Caki2 (cell line): ENCODE results near the gene HMGN1. TPM values are rescaled to one million over a fixed set of nuclear protein-coding genes. Genes with fewer than 3 reads are reported as not detected.

Source experiments
- DNase-seq: peaks from one replicate; pipeline ENCODE4 v3.0.0-alpha.2; 2015; ENCODE audit warnings: low read depth
- in situ Hi-C: cut with HindIII; loops from 2 replicates; pipeline ENCODE4 v1.10.0; 2016; ENCODE audit warnings: low sequenced_read_pairs, low pct_unique_long_range_greater_than_20kb, mixed read lengths
- total RNA-seq: library from RNA; depleted of rRNA; stranded (reverse); fragments of >200 nt; shearing (Covaris generic); gene quantifications from 2 replicates; pipeline ENCODE4 v1.2.3, GENCODE V29; 2014; ENCODE audit warnings: low replicate concordance

HMGN1 gene
- total RNA-seq, 1 experiment from 2014 or later: 412 TPM

DNA sequence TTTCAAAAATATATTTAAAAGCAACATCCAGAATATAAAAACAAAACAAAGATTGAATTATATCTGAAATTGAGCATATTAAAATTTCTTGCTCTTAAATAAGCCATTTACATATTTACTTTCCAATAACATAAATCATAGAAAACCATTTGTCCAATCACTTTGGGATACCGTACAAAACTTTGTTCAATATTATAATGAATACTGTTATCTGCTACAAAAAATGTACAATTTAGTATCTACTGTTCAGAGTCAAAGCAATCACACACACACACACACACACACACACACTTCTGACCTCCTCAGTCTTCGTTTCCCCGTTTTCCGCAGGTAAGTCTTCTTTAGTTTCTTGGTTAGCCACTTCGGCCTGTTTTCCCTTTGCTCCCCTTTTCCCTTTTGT is 4.0 kb downstream of the HMGN1 start:
- DNase-seq: no peak
- in situ Hi-C loops: no loop called here

- in situ Hi-C loops: no loop called here
- DNase-seq: no peak
Measured at GRCh38 chr21:39341249-39341923, 7.5 kb downstream of the HMGN1 start.

GRCh38 chr21:39340687-39341086 is 8.2 kb downstream of the HMGN1 start:
- in situ Hi-C loops: no loop called here
- DNase-seq: no peak

GRCh38 chr21:39339231-39339630 is 9.7 kb downstream of the HMGN1 start:
- in situ Hi-C loops: no loop called here

GRCh38 chr21:39336457-39337008 is 12.4 kb downstream of the HMGN1 start:
- no peak for DNase-seq
- in situ Hi-C loops: no loop called here

More at GRCh38 chr21:39339231-39339630, 9.7 kb downstream of the HMGN1 start:
- DNase-seq: no peak

- no peak for DNase-seq
- in situ Hi-C loops: no loop called here
Measured at GRCh38 chr21:39334611-39335010, 14.3 kb downstream of the HMGN1 start.

DNA sequence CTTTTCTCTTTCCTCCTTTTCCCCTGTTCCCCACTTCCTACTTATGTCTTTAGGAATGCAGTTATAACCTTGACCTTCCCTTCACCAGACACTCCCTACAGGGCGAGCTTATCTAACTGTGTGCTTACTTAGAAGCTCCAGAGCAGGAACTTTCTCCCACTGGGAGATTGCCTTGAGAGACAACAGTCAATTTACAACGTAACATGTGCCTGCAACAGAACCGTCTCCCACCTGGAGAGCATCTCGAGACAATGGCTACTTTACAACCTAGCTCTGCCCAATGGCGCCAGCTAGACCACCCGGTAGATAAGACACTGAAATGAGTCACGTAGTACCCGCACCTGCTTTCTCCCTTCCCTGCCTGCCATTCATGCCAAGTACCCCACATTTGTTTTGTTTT is 16.7 kb downstream of the HMGN1 start:
- DNase-seq: no peak
- in situ Hi-C loops: no loop called here

DNA sequence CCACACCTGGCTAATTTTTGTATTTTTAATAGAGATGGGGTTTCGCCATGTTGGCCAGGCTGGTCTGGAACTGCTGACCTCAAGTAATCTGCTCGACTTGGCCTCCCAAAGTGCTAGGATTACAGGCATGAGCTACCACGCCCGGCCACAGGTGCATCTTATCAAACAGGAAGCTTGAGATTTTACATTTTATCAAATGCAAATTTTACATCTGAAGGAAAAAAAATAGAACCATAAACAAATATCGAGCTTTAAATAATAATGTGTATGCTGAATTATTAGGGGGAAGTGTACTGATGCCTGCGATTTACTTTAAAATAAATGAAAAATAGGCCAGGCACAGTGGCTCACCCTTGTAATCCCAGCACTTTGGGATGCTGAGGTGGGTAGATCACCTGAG is 18.9 kb downstream of the HMGN1 start:
- in situ Hi-C loops: no loop called here
- DNase-seq: no peak

- in situ Hi-C loops: no loop called here
- no peak for DNase-seq
Measured at GRCh38 chr21:39327727-39328126, 21.2 kb downstream of the HMGN1 start.

DNA sequence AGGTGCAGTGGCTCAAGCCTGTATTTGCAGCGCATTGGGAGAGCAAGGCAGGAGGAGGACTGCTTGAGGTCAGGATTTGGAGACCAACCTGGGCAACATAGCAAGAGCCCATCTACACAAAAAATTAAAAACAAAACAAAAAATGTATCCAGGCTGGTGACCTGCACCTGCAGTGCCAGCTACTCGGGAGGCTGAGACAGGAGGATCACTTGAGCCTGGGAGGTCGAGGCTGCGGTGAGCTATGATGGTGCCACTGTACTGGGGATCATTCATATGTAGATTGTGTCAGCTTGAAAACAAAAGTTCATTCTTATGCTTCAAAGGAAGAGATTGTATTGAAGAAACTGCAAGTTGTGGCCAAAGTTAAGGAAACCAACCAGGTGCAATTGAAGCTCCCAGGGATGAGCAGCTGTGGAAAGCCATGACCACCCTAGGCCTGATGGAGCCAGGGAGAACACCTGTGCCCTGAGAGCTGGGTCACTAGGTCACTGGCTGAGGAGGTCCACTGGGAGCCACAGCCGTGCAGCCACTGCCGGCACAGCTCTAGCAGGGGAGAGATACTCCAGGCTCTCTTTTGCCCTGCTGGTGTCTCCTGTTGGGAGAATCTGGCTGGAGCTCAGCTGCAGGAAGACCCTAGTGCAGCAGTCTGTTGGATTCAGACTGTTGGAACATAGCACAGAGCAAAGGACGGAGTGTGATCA is 22.1 kb downstream of the HMGN1 start:
- in situ Hi-C loops: no loop called here
- DNase-seq: no peak

DNA sequence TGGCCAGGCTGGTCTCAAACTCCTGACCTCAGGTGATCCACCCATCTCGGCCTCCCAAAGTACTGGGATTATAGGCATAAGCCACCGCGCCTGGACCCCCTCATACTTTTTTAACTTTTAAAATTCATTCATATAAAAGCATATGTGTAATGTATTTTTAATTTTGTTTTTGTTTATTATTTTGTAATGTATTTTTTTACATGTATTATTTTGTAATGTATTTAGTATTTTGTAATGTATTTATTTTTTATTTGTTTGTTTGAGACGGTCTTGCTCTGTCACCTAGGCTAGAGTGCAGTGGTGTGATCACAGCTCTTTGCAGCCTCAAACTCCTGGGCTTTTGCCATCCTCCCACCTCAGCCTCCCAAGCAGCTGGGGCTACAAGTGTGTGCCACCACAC is 23.4 kb downstream of the HMGN1 start:
- in situ Hi-C loops: no loop called here

GRCh38 chr21:39321424-39321823 is 27.5 kb downstream of the HMGN1 start:
- DNase-seq: no peak
- in situ Hi-C loops: no loop called here

More for the DNA sequence above, 23.4 kb downstream of the HMGN1 start:
- no peak for DNase-seq

DNA sequence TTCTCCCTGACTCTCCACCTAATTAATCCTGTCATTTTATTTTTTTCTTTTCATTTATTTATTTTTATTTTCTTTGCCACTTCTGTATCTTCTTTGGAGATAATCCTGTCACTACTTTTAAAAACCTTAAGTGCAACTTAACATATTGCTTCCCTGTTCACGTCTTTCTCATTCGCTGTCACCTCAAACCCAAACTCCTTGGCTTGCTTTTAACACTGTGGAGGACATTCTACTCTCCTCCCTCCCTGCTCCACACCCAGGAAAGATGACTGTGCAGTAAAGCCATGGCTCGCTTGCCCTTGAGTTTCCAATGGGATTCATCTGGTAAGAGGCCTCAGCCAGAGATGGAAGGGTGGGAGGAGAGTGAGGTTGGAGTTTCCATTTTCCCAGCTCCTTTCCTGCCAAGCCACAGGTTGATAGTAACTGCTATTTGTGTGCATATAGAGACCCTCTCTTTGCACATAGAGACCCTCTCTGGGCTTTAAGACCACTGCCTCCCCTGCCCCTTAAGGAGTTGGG is 29.0 kb downstream of the HMGN1 start:
- DNase-seq: no peak
- in situ Hi-C loops: no loop called here

DNA sequence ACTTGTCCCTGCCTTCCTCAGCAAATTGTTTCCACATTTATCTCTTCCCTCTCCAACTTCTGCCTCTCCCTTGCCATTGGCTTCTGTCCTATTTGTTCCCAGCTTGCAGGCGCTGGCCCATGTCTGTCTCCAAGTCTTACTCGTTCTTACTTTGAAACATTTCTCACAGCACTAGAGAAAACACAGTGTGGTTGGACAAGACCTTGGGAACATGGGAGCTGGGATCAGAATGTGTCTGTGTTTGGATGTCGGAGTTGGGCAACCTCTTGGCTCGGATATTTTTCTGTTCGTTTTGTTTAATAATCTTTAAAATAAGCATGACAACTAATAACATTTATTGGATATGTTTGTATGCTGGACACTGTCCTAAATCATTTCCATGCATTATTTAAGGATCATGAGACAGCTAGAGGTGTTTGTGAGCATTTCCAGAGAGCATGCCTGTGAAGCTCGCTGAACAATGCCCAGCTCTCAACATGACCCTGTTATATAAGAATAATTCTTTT is 29.6 kb downstream of the HMGN1 start:
- no peak for DNase-seq
- in situ Hi-C loops: no loop called here

- in situ Hi-C loops: no loop called here
Measured at GRCh38 chr21:39318091-39318959, 30.6 kb downstream of the HMGN1 start.

DNA sequence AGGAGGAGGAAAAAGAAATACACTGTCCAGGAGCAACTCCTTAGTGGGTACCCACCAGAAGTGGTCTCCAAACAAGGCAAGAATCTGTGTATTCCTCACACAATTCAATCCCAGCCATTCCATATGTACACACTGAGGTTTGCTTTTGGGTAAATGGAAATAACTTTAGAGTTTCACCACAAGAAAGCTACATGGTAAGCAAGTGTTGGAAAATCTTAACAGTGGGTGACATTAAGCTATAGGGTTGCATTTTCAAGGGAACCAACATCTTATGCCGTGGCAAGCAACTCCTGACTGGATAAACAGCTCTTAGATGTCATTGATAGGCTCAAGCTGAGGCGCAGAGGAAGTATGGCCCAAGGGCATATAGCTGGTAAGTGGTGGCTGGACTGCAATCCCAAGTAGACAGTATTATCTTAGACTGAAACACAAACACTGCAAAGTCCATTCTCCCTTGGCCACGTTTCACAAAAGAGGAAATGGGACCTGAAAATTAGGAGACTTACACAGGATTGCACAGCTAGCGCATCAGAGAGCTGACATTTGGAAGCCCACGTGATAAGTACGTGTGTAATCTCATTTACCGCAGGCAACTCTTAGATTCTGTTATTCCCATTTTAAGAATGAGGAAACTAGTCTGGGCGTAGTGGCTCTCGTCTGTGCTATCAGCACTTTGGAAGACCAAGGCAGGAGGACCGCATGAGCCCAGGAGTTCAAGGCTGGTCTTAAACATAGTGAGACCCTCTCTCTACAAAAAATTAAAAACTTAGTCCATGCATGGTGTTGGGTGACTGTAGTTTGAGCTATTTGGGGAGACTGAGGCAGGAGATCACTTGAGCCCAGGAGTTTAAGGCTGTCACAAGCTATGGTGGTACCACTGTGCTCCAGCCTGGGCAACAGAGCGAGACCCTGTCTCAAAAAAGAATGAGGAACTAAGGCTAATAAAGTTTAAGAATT is 31.5 kb downstream of the HMGN1 start:
- DNase-seq: no peak
- in situ Hi-C loops: no loop called here

More at GRCh38 chr21:39318091-39318959, 30.6 kb downstream of the HMGN1 start:
- no peak for DNase-seq

DNA sequence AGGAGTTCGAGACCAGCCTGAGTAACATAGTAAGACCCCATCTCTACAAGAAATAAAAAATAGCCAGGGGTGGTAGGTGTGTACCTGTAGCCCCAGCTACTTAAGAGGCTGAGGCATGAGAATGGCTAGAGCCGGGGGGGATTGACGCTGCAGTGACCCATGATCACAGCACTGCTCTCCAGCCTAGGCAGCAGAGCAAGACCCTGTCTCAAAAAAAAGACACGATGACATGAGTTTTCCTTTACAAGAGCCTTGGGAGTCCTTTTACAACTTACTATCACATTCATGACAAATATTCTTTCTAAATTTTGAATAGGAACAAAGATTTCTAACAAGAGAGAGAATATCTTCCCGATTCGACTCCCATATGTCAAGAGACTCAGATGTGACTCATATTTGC is 32.2 kb downstream of the HMGN1 start:
- no peak for DNase-seq
- in situ Hi-C loops: no loop called here
